SHP77 treated with DMSO at 0.1 percent for 48 hours (cell line): ENCODE results near the gene AQP3.
A peak's percentile ranks its signal among the peaks of the same experiment; 100 is the strongest.
"Not testable (repeated sequence)": the region's sequence is repeated elsewhere in the genome, so short reads cannot be mapped to it uniquely, and the experiment has no call there.

Experiments used
- DNase-seq: peaks from one replicate; lab custom pipeline; 2025; lab: John Stamatoyannopoulos, UW

AQP3 gene

DNA sequence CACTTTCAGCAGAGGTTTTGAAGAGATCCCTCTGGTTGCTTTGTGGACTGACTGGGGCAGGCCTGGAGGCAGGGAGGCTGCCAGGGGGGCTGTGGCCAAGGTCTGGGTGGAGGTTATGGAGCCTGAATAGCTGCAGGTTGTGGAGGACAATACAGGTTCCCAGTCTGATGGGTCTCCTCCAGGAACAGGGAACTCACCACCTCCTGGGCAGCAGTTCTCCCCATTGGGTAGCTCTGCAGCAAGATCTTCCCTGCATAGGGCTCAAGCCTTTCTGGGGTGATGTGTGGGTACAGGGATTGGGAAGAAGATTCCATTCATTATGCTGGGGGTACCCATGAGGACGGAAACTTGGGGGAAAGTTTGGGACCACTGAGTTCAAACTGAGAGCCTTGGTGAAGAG, 6.8 kb downstream of the AQP3 start:
- no peak for DNase-seq

DNA sequence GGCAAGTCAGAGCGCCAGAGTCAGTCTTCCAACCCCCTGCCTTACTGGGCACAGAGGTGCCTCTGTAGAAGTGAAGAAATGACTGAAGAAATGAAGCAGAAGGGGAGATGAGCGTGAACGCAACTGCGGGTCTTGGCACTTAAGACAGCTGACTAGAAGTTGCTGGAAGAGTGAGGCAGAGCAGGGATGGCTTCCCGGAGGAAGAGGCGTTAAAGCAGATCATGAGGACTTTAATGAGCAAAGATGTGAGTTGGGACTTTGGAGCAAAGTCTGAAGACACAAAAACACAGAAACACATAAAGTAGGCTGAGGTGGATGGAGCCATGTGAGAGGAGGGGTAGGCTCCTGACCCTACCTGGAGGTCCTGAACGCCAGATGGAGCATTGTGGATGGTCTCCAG, 7.2 kb downstream of the AQP3 start:
- no peak for DNase-seq

DNA sequence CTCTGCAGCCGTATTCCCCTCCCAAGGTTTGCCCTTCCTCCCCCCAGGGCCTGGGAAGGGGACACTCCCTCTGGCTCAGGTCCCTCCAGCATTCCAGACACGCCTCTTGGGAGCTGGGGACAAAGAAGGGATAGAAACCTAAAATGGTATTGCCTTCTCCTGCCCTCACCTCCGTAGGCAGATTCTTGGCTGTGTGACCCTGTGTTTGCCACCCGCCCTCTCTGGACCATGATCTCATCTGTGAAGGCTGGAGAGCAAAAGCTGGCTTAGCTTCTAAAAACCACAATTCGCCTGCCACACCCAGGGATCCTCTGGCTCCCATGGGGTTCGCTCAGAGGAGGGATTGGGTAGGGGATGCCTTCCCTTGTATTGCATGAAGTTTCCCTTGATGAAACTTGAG, 7.7 kb downstream of the AQP3 start:
- DNase-seq = no peak

DNA sequence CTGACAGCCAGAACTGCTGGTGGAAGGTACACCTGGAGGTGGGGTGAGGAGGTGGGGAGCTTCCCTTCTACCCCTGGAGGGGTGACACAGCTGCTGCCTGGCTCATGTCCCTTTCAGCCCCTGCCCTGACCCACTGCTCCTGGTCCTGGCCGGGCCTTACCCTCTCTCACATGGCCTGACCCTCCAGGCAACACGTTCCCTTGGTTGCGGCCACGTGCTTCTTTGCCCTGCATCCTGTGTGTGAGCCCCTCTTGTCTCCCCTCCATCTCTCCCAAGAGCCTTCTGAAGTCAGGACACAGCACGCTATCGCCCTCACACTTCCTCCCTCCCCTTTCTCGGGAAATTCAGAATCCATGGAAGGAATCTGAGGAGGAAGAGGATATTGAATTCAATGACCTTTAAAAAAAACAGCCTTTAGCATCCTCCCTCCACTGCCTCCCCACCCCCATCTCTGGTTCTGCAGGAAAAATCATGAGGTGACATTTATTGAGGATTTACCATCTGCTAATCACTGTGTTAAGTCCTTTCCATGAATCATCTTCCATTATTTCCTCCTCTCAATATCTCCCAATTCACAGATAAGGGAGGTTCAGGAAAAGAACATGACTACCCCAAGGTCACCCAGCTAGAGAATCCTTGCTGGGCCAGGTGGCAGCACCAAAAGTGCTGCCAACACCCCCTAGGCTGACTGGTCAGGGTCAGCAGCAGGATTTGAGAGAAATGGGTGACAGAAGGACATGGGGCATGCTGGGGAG, 8.3 kb downstream of the AQP3 start:
- DNase-seq = no peak

DNA sequence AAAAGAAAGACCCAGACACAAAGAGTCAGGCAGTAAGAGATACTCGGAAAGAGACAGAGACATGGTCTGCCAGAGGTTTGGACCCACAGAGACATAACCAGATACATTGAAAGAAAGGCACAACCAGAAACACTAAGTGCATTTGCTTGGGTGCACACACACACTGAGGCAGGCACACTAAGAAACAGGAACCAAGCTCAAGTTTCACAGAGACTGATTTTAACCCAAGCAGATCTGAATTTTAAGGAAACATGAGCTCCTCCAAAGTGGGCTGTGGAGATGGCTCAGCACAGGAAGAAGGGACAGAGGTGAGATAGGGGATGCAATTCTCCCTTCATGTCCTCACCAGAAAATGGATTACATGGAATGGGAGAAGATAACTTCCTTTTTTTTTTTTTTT, 9.5 kb downstream of the AQP3 start:
- no peak for DNase-seq

DNA sequence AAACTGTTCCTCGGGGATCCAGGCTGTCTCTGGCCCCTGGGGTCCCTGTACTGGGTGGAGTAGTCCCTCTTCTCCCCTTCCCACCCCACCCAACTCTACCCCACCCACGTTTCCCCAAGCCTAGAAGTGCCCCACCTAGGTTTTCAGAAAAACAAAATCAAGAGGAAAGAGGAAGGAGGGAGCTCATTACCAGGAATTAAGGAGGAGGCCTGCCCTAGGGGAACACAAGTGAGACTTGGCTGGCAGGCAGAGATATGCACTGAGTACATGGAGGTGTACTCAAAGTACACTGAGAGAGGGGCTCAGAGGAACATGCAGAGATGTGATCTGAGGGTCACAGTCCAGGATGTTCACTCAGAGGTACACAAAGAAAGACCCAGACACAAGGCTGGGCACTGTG, 10.2 kb downstream of the AQP3 start:
- DNase-seq = no peak

DNA sequence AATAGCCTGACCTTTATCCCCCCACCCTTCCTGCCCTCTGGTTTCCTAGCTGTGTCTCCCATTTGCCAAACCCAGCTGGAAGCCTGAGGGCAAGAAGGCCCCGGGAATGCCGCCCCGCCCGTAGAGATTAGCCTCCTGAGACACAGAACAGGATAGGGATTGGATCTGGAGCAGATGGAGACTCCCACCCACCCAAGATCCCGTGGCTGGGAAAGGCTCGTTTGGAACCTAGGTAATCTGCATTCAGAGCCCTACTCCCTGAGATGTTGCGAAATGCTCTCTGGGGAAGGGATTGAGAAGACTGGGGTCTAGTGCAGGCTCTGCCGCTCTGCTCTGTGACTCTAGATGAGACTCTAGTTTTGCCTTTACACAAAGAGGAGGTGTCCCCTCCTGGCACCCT, 10.9 kb downstream of the AQP3 start:
- no peak for DNase-seq

DNA sequence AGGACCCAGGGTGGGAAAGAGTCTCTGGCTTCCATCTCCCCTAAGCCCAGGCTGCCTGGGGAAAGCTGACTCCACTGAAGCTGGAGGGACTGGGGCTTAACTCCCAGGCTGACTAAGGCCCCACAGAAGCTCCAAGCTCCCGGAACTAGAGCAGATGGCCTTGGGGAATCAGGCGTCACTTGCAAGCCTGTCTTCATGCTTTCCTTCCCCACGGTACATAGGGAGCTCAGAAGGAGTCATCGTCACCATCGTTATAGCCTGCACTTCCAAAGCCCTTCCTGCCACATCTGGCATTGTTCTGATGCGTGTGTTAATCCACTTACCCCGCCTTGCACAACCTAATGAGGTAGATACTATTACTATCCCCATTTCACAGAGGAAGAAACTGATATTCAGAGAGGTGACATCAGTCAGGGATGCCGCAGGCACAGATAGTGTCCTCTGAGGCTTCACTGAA, 11.5 kb downstream of the AQP3 start:
- no peak for DNase-seq

DNA sequence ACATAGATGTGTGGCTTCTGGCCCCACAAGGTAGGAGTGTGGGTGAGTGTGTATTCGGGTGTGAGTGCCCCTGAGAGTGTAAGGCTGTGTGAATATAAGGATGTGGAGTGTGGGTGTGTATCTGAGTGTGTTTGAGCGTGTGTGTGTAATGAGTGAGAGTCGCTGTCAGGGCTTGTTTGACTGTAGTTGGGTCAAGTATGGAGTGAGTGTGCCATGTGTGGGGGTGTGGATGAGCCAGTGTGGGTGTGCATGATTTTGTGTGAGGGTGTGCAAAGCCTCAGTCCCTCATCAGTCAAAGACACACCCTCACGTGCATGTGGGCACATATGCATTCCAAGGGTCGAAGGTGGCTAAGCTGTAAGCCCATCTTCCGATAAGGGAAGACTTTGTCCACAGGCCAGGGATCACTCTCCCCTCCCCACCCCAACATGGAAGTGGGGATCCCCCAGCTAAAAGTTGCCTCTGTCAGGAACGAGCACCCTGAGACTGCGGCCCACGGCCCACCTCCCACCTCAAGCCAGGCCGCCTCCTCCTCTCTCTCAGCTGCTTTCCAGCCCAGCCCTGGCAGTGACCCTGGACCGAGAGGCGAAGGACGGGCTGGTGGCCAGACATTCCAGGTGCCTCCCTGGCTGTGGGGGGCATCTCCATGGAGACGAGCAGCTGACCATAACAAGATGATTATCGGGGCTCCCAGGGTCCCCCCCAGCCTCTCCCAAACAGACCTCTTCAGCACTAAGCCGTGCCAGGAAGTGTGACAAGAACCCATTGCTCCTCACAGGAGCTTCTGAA, 12.9 kb downstream of the AQP3 start:
- no peak for DNase-seq

DNA sequence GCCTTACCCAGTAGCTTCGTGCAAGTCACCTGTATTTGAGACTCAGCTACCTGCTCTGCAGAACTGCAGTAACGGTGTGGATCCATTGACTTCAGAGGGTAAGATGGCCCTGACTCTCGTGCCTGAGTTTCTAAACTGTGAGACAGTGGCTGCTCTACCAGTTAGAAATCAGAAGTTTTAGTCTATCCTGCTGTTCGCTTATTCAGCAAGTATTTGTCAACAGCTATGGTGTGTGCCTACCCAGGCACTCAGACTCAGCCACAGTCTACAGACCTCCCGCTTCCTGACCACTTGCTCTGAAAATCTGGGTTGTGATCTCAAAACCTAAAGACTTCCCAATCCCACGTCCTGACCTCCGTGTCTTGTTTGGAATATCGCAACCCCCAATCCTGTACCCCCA, 13.5 kb downstream of the AQP3 start:
- no peak for DNase-seq

DNA sequence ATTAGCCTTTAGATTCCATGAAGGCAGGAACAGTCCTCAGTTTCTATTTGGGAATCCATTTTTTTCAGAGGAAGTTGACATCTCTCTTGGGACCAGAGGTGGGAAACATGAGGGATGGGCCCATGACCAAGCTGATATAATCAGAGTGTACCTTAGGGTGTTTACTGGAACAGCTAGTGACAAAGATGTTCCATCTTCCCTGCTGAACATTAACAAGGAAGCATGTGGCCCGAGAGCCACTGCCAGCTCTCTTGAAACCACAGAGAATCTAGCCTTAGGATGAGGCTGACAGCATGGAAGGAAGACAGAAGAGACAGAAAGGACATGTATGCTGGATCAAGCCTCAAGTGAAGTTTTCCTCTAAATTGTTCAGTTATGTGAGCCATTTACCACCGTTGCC, 16.0 kb downstream of the AQP3 start:
- DNase-seq = no peak

DNA sequence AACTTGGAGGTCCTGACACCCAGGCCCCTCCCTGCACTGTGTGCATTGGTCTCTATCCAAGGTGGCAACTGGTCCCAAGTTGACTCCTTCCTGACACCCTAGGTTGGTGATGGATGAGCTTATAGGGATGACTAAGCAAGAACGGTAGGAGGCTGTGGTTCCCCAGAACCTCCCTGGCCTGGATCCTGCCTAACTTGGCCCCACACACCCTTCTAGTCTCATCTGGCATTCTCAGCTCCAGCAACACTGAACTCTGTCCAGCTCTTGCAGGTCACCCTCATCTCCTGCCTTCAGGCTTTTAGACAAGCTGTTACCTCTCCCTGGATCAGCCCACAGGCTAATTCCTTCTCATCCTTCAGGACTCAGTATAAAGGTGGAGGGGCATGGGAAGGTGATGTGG, 16.5 kb downstream of the AQP3 start:
- DNase-seq = no peak

DNA sequence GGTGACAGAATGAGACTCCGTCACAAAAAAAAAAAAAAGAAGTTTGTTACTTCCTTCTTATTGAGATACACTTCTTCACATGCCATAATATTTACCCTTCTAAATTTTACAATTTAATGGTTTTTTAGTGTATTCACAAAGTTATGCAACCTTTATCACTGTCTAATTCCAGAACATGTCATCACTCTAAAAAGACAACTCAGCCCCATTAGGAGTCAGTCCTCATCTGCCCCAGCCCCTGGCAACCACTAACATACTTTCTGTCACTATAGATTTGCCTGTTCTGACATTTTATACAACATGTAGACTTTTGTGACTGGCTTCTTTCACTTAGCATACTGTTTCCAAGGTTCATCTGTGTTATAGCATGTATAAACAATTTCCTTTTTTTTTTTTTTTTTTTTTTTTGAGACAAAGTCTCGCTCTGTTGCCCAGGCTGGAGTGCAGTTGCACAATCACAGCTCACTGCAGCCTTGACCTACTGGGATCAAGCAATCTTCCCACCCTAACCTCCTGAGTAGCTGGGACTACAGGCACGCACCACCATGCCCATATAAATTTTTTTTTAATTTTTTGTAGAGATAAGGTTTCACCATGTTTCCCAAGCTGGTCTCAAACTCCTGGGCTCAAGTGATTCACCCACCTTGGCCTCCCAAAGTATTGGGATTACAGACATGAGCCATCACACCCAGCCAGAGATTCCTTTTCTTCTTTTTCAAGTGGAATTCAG, 18.0 kb downstream of the AQP3 start:
- no peak for DNase-seq

DNA sequence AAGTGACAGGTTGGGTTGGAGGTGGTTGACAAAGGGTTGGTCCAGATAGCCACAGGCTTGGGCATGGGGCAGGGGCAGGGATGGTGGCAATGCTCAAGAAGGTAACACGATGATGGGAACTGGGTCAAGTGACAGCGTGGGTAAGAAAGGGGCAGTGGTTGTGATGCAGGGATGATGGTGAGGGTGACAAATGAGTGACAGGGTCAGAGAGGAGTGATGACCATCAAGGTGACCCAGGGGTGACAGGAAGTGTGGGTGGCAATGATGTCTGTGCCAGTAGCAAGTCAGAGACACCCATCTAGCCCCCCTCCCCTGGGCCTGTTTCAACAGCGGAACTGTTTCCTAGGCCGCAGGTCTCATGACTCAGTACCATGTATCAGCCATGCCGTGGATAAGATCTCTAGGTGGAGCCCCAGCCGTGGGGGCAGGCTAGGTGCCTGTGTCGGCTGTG, 20.5 kb downstream of the AQP3 start:
- DNase-seq = no peak

DNA sequence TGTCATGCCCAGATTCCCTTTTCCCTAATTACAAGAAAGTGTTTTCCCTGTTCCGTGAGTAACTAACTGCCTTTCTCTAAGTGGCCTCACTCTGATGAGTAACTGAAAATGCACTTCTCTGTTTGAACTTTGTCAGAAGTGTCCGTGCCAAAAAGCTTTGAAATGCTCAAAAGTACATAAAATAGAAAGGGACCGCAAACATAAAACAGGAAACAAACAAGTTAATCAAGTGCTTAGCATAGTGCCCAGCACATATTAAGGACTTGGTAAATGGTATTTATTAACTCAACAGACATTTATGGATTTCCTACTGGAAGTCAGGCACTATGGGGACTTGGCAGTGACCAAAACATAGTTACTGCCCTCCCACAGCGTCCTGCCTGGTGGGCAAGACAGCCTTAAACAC, 22.3 kb downstream of the AQP3 start:
- no peak for DNase-seq

DNA sequence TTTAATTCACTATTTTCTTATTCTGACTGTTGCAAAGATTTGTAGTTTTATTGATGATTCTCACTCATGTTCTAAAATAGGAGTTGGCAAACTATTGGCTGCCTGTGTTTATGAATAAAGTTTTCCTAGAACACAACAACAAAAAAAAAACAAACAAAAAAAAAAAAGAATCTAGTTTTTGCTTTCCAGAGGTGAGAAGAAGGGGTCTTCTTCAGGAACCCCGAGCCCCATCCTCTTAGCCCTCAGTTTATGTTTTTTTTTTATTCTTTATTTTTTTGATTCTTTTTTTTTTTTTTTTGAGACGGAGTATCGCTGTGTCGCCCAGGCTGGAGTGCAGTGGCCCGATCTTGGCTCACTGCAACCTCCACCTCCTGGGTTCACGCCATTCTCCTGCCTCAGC, 22.9 kb downstream of the AQP3 start:
- DNase-seq = not testable (repeated sequence)

DNA sequence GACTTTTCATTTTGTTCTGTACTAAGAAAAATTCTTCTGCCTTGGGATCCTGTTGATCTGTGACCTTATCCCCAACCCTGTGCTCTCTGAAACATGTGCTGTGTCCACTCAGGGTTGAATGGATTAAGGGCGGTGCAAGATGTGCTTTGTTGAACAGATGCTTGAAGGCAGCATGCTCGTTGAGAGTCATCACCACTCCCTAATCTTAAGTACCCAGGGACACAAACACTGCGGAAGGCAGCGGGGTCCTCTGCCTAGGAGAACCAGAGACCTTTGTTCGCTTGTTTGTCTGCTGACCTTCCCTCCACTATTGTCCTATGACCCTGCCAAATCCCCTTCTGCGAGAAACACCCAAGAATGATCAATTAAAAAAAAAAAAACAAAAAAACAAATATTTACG, 23.4 kb downstream of the AQP3 start:
- DNase-seq = not testable (repeated sequence)

DNA sequence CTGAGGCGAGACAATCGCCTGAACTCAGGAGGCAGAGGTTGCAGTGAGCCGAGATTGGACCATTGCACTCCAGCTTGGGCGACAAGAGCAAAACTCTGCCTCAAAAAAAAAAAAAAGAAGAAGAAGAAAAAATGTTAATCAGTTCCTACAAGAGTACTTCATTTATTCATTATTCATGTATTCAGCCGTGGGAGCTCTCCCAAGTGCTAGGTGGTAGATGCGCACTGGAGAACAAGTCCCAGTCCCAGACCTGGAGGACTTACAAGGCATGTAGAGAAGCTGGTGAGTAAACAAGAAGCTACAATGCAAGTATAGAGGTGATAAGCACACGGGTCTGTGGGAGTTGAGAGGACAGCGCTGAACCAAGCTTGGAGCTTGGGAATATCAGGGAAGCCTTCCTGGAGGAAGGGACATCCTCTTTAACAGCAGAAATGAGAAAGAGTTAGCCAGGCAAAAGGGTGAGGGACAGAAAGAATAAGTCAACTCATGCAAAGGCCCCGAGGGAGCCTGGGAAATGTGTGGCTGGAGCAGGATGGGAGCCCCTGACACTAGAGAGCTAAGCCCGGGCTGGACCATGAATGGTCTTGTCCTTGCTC, 27.6 kb downstream of the AQP3 start:
- no peak for DNase-seq

DNA sequence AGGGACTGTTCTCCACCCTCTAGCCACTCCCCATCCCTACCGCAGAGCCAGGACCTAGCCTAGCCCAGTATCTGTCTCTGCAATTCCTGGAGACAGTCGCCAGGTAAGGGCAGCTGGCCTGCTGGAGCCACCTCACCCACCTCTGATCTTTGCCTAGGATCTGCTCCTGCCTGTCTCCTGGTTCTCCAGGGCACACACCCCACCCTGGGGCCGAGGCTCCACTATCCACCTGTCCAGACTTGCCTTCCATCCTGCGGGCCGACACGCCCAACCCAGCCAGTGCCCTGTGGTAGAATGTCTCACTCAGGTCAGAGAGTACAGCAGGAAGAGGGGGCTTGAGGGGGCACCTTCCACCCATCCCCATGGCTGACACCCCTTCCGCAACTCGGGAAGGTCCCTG, 29.3 kb downstream of the AQP3 start:
- no peak for DNase-seq

DNA sequence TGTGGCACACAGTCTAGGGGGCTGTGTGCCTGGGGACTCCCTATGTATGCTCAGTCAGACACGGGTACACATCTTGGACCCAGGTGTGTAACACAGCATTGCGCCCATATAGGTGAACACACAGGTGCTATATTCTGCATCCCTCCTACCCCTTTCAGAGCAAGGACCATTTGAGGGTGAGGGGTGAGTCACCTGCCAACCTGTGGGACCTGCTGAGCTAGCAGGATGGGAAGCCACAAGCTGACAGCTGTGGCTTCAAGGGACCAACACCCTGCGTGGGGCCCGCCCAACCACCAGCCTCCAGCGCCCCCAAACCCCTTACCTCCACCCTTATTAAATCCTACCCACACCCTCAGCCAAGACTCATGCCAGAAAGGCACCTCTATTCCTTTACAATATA, 30.4 kb downstream of the AQP3 start:
- no peak for DNase-seq

DNA sequence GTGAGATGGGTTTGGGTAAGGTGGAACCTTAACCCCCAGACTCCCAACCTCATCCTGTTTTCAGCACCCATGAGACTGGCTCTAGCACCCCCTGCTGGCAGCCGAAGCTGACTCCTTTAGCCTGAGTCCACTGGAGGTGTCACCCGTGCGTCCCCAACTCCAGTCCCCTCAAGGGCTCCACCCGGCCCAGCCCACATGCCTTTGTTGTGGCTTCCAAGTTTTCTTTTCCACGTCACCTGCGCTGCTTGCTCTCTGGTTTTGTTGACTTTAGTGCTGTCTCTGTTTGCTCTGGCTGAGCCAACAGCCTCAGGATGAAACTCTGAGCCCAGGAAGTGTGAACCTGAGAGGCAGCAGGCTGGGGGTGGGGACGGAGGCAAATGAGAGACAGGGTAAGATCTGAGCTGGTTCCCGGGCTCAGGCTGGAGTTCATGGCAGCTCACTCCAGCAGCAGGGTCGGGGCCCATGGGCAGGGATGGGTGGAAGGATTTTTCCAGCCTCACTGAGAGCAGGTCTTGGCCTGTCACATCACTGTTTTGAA, 31.8 kb downstream of the AQP3 start:
- DNase-seq = peak; percentile 35

DNA sequence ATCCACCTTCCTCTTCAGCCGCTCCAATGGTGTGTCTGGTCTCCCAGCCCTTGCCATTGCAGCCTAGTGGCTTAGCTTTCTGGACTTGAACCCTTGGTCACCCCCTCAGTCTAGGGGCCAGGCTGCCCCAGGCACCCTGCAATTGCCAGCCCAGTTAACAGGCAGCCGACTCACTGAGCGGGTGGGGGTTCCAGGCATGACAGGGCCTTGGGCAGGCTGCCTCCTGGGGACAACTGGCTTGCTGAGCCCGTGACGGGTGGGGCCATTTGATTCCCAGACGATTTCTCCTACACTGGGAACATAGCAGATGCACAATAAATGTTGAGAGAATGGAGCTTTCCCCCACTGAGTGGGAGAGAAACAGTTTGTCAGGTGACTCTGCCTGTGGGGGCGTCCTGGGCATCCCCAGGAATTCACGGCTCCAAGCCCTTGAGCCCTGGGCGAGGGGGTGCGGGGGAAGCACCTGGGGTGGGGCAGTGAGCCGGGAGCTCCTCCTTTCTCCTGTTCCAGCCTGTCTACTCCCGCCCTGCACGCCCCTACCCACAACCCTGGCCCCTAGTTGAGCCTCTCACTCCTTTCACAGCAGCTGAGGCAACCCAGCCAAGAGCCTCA, 32.4 kb downstream of the AQP3 start:
- DNase-seq = no peak
